TTC549 (cell line): Measurements from ENCODE around the gene HSPA1L.
"Not testable (repeated sequence)": the region's sequence is repeated elsewhere in the genome, so short reads cannot be mapped to it uniquely, and the experiment has no call there.

Experiments
- FAIRE-seq: peaks from 2 replicates; lab custom pipeline; 2012; peaks lifted over from hg19 to GRCh38; lab: Jason Lieb, UNC

Gene HSPA1L

GRCh38 chr6:31836474-31837368 lies 21.6 kb upstream of the HSPA1L start:
- no peak for FAIRE-seq

- FAIRE-seq: no peak
These were observed 21.0 kb upstream of the HSPA1L start for GRCh38 chr6:31836047-31836473.

DNA sequence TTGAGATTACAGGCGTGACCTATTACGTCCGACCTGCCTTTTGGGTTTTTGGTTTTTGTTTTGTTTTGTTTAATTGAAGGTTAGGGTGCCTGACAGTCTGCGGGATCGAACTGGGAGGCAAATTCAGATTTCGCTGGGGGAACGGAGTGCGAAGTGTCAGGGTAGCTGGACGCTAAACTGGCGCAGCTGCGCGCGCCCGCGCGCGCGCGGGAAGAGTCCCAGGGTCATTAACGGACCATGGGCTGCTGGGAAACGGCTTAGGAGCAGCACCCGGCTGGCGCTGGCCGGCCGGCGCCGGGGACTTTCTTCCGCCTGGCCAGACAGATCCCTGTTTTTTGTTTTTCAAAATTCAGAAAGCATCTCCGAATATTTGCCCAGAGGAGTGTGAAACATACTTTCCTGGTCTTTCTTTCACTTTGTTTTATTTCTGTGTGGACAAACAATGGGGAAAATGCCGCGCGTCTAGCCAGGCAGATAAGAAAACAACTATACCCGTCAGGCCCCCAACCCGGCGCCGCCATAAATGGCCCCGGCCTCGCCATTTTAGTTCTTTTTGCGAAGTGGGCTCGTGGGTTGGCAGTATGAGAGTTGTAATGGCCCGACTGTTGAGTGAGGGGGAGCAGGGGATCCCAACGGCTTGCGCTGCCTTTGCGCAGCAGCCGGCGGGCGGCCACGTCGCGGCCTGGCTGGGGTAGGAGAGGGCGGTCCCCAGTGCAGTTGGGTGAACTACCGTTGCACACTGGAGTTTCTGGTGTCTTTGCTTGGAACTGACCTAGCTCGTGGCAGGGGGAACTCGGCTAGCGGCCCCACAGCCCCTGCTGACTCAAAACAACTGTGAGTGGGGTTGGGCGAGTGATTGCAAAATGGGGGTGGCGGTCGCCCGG lies 19.5 kb upstream of the HSPA1L start:
- no peak for FAIRE-seq

- no peak for FAIRE-seq
These were observed 16.5 kb upstream of the HSPA1L start for GRCh38 chr6:31831350-31832215.

DNA sequence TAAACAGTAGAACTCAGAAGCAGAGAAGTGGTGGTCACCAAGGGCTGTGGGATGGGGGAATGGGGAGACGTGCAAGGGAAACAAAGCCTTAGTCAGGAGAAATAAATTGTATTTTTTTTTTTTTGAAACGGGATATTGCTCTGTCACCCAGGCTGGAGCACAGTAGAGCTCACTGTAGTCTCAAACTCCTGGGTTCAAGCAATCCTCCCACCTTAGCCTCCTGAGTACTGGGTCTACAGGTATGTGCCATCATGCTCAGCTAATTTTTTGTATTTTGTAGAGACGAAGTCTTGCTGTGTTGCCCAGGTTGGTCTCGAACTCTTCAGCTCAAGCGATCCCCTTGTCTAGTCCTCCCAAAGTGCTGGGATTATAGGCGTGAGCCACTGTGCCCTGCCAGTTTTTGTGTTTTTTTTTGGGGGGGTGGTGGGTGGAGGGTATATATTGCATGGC lies 15.8 kb upstream of the HSPA1L start:
- no peak for FAIRE-seq

GRCh38 chr6:31829633-31830283 lies 14.7 kb upstream of the HSPA1L start:
- peak; percentile 59 for FAIRE-seq

DNA sequence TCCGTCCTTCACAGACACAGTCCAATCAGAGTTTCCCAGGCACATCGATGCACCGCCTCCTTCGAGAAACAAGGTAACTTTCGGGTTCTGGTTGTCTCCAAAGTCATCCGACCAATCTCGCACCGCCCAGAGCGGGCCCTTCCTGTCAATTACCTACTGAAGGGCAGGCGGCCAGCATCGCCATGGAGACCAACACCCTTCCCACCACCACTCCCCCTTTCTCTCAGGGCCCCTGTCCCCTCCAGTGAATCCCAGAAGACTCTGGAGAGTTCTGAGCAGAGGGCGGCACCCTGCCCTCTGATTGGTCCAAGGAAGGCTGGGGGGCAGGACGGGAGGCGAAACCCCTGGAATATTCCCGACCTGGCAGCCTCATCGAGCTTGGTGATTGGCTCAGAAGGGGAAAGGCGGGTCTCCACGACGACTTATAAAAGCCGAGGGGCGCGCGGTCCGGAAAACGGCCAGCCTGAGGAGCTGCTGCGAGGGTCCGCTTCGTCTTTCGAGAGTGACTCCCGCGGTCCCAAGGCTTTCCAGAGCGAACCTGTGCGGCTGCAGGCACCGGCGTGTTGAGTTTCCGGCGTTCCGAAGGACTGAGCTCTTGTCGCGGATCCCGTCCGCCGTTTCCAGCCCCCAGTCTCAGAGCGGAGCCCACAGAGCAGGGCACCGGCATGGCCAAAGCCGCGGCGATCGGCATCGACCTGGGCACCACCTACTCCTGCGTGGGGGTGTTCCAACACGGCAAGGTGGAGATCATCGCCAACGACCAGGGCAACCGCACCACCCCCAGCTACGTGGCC lies 12.4 kb upstream of the HSPA1L start, which contains the start of gene HSPA1B:
Gene HSPA1B, plus strand, starts transcription at position 453 of the 794 bp plus-strand sequence. Its CDS starts 213 bp downstream, at position 666.
- FAIRE-seq: peak; percentile 89

DNA sequence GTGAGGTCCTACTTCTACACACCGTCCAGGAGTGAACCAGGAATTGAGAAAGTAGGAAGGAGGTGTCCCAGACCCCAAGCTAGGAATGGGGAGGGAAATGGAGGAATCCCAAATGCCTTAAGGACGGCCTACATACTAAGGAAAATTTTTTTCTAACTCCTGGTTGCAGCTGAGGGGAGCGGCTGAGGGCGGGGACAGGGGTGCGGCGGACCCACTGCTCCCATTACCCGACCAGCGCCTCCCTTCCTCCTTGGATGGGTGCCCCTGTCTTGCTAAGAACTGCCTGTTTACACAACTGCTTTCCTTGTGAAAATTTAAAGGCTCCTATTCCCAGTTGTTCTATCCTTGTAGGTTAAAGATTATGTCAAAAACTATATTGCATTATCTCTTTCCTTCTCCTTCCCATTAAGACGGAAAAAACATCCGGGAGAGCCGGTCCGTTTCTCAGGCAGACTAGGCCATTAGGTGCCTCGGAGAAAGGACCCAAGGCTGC lies 11.8 kb upstream of the HSPA1L start:
- FAIRE-seq: no peak

- no peak for FAIRE-seq
These were observed 10.5 kb upstream of the HSPA1L start for GRCh38 chr6:31825553-31825952.

- not testable (repeated sequence) for FAIRE-seq
These were observed 8.6 kb upstream of the HSPA1L start for GRCh38 chr6:31823592-31824196.

- FAIRE-seq: no peak
These were observed 7.1 kb upstream of the HSPA1L start for GRCh38 chr6:31822036-31822821.

- no peak for FAIRE-seq
These were observed 6.4 kb upstream of the HSPA1L start for GRCh38 chr6:31821301-31822035.

DNA sequence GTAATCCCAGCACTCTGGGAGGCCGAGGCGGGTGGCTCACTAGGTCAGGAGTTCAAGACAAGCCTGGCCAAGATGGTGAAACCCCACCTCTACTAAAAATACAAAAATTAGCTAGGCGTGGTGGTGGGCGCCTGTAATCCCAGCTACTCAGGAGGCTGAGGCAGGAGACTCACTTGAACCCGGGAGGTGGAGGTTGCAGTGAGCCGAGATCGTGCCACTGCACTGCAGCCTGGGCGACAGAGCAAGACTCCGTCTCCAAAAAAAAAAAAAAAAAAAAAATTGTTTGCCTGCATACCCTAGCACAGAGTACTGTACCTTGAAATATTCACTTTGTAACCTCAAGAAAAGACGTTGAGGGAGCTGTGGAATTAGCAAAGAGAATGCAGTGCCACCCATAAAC lies 5.3 kb upstream of the HSPA1L start:
- not testable (repeated sequence) for FAIRE-seq

GRCh38 chr6:31819871-31820299 lies 4.8 kb upstream of the HSPA1L start:
- no peak for FAIRE-seq

- FAIRE-seq: not testable (repeated sequence)
These were observed 2.9 kb upstream of the HSPA1L start for GRCh38 chr6:31817929-31818511.

DNA sequence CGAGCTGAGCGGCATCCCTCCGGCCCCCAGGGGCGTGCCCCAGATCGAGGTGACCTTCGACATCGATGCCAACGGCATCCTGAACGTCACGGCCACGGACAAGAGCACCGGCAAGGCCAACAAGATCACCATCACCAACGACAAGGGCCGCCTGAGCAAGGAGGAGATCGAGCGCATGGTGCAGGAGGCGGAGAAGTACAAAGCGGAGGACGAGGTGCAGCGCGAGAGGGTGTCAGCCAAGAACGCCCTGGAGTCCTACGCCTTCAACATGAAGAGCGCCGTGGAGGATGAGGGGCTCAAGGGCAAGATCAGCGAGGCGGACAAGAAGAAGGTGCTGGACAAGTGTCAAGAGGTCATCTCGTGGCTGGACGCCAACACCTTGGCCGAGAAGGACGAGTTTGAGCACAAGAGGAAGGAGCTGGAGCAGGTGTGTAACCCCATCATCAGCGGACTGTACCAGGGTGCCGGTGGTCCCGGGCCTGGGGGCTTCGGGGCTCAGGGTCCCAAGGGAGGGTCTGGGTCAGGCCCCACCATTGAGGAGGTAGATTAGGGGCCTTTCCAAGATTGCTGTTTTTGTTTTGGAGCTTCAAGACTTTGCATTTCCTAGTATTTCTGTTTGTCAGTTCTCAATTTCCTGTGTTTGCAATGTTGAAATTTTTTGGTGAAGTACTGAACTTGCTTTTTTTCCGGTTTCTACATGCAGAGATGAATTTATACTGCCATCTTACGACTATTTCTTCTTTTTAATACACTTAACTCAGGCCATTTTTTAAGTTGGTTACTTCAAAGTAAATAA lies 2.2 kb upstream of the HSPA1L start:
- not testable (repeated sequence) for FAIRE-seq

GRCh38 chr6:31814677-31815024 lies 432 bp downstream of the HSPA1L start:
- no peak for FAIRE-seq
